ENCODE data around the gene ST8SIA4.

GRCh38 chr5:100852051-100852450 lies 51.0 kb downstream of the ST8SIA4 start:
- TF ChIP-seq CTCF (IDR thresholded peaks at IDR 0.05; ENCODE audit: insufficient read depth, low read depth, low read length) (no peak), EZH2 (IDR thresholded peaks at IDR 0.05; ENCODE audit: insufficient read depth, low read length) (no peak)
